AG09309 (cell line): ENCODE results near the gene DCX.

Experiments
- DNase-seq: peaks from one replicate; pipeline ENCODE4 v3.0.0-alpha.2; 2010; ENCODE audit warnings: low read depth
- H3K4me3 ChIP-seq: 2 replicates; pipeline ENCODE4 v1.5.1; 2011; ENCODE audit warnings: mild to moderate bottlenecking, low read depth, low read length, moderate library complexity; ENCODE audit not compliant: control insufficient read depth
- TF ChIP-seq, protein P1 (sequence below): IDR thresholded peaks from 2 replicates; pipeline ENCODE4 v1.5.1; 2011; ENCODE audit warnings: mild to moderate bottlenecking, low read depth, low read length, inconsistent platforms; ENCODE audit not compliant: insufficient read depth, control insufficient read depth; ENCODE audit errors: missing control alignments

The DCX gene

DNA sequence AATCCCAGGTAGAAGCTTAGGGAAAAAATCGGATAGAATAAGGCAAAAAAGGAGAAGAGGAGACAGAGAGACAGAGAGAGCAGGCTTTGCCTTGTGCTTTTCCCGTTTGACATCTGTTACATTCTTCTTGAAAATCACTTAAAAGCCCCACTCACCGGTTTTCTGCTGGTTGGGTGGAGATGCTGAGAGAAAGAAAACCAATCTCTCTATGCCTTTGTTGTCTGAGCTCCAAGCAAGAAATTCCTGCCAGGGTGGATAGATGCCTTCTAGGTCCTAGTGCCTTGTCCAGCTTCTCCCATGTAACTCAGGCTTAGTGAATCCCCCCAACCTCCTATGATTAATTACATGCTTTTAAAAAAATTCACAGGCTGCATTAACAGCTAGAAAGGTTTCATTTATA, at the start of gene DCX:
Gene DCX (minus strand): TSS at position 210 of the 400 bp plus-strand sequence. CDS start 1,794 bp downstream, outside the sequence.
- no peak within 1 kb of the TSS for H3K4me3 ChIP-seq
- TF ChIP-seq, protein P1, sequence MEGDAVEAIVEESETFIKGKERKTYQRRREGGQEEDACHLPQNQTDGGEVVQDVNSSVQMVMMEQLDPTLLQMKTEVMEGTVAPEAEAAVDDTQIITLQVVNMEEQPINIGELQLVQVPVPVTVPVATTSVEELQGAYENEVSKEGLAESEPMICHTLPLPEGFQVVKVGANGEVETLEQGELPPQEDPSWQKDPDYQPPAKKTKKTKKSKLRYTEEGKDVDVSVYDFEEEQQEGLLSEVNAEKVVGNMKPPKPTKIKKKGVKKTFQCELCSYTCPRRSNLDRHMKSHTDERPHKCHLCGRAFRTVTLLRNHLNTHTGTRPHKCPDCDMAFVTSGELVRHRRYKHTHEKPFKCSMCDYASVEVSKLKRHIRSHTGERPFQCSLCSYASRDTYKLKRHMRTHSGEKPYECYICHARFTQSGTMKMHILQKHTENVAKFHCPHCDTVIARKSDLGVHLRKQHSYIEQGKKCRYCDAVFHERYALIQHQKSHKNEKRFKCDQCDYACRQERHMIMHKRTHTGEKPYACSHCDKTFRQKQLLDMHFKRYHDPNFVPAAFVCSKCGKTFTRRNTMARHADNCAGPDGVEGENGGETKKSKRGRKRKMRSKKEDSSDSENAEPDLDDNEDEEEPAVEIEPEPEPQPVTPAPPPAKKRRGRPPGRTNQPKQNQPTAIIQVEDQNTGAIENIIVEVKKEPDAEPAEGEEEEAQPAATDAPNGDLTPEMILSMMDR, result no peak
- DNase-seq, result no peak

DNA sequence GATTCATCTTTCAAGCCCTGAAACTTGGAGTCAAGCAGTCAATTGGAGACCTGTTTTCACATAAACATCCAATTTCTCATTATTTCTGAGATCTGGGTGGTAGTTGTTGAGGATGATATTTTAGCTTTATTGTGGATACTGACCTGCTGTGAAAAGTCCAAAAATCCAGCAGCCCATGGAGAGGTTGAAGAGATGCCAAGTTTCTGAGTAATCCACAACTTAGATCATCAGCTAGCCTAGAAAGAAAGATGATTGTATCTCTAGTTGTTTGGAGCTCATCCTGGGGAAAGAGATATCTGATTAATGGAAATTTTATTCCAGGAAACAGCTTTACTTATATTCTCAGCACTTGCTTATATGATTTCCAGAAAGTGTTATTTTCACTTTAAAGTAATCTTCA, 48.6 kb upstream of the DCX start:
- no peak overlapping the region for H3K4me3 ChIP-seq
- TF ChIP-seq, protein P1, result no peak
- DNase-seq, result no peak

DNA sequence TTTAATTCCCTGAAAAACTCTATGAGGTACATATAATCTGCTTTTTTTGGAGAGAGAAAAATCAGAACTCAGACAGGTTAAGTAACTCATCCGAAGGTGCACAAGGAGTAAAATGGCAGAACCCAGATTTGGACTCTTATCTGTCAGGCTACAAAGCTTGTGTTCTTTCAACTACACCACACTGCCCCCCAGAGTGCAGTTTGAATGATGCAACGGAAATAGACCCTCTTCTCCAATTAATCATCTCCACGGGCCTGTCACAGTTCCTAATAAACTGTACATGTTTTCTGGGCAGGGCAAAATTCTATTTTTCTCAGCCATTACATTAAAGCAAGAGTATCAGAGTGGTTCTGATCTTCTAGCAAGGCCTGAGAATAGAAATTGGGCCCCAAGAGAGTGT, 35.3 kb upstream of the DCX start:
- no peak for DNase-seq
- no peak overlapping the region for H3K4me3 ChIP-seq
- TF ChIP-seq, protein P1, result no peak

DNA sequence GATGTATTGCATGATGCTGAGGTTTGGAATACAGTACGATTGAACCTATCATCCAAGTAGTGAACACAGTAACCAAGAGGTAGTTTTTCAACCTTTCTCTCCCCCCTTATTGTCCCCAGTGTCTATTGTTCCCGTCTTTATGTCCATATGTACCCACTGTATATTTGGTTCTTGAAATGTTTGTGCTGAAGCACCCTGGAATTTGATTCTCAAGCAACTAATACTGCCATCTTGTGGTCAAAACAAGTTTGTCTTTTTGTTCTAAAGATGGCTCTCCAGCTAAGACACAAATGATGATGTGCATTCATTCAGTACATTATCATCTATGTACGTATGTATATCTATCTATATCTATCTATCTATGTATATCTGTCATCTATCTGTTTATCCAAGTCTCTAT, 33.5 kb upstream of the DCX start:
- H3K4me3 ChIP-seq, result no peak overlapping the region
- DNase-seq, result peak; percentile 3
- TF ChIP-seq, protein P1, result peak; percentile 56

DNA sequence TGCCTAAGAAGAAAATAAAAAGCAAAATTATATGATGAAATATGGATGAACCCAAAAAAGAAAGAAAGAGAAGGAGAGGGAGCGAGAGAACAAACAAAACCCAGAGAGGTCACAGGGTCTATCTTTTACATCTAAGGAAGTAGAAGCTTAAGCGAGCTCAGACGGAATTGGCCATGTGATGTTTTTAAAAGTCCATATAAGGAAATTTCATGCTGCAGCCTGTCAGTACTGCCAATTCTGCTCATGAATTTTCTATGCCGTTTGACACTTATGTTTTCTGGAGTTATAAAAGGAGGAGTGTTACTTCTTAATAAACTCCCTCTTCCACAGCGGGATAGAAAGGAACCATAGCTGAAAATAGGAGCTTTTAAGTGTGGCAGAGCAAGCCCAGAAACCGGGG, 32.9 kb upstream of the DCX start:
- H3K4me3 ChIP-seq, result no peak overlapping the region
- no peak for DNase-seq
- TF ChIP-seq, protein P1, result no peak

DNA sequence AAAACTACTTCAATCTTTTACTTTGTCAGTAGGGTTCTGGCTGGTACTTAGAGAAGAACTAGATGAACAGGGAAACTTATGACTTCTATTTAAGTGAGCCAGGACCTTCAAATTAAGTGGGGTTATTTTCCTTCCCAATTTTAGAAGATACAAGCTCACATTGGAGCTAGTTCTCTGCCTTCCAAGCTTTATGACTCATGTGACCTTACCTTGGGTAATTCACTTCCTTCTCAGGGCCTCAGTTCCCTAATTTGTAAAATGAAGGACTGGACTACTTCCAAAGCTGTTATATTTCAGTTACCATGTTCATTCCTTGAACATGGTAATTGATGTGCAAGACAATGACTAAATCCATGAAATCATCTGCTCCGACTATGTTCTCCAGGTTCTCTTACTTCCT, 32.0 kb upstream of the DCX start:
- no peak overlapping the region for H3K4me3 ChIP-seq
- TF ChIP-seq, protein P1, result no peak
- no peak for DNase-seq

DNA sequence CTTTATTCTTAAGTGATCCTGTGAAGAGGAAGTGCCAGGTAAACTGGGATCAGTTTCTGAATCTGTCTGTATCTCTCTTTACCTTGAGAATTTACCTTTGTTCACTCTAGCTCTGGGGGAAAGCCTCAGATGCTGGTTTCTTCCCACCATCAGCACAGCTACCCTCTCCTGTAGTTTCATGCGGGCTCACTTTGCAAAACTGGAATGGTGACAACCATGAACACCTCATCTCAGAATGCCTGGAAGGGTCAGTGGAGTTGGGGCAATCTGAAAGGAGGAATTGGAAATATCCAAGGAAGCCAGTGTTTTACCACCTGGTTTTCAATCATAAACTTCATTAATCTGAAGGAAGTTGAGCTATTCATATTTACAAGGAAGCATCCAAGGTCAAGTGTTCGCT, 30.8 kb upstream of the DCX start:
- TF ChIP-seq, protein P1, result no peak
- DNase-seq, result no peak
- H3K4me3 ChIP-seq, result no peak overlapping the region
